Measurements from ENCODE around the gene ICOSLG.
"Not testable (repeated sequence)": the region's sequence is repeated elsewhere in the genome, so short reads cannot be mapped to it uniquely, and the experiment has no call there.

Gene ICOSLG

DNA sequence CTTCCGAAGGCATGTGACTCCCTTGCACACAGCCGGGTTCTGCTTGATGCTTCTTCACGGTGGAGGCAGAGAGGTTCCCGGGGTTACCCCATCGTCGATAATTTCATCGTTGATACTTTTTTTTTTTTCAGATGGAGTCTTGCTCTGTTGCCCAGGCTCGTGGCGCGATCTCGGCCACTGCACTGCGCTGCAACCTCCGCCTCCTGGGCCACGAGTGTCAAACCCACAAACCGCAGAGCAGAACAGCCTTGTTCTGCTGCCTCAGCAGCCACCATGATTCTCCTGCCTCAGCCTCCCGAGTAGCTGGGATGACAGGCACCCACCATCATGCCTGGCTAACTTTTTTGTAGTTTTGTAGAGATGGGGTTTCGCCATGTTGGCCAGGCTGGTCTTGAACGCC, 20.1 kb downstream of the ICOSLG start:
- DNase-seq = not testable (repeated sequence)

DNA sequence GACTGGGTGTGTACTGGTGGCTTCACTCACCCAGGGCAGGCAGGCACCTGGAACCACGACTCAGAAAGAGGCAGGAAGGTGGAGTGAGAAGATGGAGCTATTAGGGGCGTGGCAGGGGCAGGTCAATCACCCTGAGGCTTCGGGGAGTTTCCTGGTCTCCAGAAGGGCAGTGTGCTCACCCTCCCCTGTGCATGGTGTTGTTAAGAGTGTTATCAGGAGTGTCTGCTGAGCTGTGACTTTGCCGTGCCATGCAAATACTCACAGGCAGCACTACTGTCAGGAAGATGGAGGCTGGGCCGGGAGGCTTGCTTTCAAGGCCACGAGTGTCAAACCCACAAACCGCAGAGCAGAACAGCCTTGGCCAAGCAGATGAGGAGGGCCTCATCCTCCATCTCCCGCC, 22.3 kb downstream of the ICOSLG start:
- DNase-seq = not testable (repeated sequence)

DNA sequence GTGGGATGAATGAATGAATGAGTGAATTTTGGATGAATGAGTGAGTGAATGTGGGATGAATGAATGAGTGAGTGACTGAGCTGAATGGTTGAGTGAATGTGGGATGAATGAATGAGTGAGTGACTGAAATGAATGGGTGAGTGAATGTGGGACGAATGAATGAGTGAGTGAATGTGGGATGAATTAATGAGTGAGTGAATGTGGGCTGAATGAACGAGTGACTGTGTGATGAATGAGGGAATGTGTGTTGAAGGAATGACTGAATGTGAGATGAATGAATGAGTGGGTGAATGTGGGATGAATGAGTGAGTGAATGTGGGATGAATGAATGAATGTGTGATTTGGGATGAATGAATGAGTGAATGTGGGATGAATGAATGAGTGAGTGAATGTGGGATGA, 28.8 kb downstream of the ICOSLG start:
- not testable (repeated sequence) for DNase-seq

DNA sequence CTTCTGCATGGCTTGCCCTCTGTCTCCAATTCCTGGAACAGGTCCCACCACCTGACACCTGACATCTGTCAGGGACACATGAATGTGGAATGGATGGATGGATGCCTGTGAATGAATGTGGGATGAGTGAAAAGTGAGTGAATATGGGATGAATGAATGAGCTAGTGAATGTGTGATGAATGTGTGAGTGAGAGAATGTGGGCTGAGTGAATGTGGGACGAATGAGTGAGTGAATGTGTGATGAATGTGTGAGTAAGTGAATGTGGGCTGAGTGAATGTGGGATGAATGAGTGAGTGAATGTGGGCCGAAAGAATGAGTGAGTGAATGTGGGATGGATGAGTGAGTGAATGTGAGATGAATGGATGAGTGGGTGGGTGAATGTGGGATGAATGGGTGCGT, 29.2 kb downstream of the ICOSLG start:
- not testable (repeated sequence) for DNase-seq

- DNase-seq = not testable (repeated sequence)
Measured at GRCh38 chr21:44207860-44208646, 32.7 kb downstream of the ICOSLG start.

- DNase-seq = not testable (repeated sequence)
Measured at GRCh38 chr21:44206698-44207676, 33.8 kb downstream of the ICOSLG start.

- DNase-seq = not testable (repeated sequence)
Measured at GRCh38 chr21:44206187-44206586, 34.6 kb downstream of the ICOSLG start.

- not testable (repeated sequence) for DNase-seq
Measured at GRCh38 chr21:44202590-44203299, 38.0 kb downstream of the ICOSLG start.

GRCh38 chr21:44199997-44200396, 40.7 kb downstream of the ICOSLG start:
- not testable (repeated sequence) for DNase-seq

DNA sequence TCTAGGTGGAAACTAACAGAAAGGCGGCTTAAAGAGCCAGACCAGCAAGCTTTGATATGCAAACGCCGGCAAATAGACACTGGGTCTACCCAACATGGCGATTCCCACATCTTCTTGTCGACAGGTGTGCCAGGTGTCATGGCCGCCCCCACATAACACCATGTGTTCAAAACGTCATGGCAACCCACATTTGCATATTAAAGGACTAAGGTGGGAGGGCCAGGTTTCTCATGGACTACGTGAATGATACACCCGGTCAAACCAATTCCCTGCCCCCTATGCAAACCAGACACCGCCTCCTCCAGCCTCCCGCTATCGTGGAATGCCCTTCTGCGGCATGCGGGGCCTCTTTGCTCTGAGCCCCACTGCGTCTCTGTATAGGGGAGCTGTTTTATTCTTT, 41.3 kb downstream of the ICOSLG start:
- DNase-seq = no peak

GRCh38 chr21:44197156-44197516, 43.6 kb downstream of the ICOSLG start:
- not testable (repeated sequence) for DNase-seq

- DNase-seq = peak; percentile 66
Measured at GRCh38 chr21:44196212-44197155, 44.3 kb downstream of the ICOSLG start.

- DNase-seq = not testable (repeated sequence)
Measured at GRCh38 chr21:44194888-44195287, 45.9 kb downstream of the ICOSLG start.

GRCh38 chr21:44194451-44194850, 46.3 kb downstream of the ICOSLG start:
- not testable (repeated sequence) for DNase-seq

DNA sequence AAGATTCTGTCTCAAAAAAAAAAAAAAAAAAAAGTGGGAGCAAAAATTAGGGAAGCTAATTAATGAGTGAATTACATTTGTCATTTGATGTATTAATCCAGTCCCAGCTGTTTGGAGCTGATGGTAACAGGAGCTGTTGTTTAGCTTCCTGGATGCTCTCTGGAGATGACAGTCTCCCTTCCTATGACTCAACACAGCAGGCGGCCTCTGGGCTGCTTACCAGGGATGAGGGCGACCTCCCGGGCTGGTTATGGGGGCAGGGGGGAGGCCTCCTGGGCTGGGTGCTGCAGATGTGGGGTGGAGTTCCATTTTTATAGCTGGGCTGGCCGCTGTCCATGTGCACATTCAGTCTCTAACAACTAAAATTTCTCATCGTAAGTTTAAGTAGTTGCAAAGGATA, 47.6 kb downstream of the ICOSLG start:
- DNase-seq = not testable (repeated sequence)

DNA sequence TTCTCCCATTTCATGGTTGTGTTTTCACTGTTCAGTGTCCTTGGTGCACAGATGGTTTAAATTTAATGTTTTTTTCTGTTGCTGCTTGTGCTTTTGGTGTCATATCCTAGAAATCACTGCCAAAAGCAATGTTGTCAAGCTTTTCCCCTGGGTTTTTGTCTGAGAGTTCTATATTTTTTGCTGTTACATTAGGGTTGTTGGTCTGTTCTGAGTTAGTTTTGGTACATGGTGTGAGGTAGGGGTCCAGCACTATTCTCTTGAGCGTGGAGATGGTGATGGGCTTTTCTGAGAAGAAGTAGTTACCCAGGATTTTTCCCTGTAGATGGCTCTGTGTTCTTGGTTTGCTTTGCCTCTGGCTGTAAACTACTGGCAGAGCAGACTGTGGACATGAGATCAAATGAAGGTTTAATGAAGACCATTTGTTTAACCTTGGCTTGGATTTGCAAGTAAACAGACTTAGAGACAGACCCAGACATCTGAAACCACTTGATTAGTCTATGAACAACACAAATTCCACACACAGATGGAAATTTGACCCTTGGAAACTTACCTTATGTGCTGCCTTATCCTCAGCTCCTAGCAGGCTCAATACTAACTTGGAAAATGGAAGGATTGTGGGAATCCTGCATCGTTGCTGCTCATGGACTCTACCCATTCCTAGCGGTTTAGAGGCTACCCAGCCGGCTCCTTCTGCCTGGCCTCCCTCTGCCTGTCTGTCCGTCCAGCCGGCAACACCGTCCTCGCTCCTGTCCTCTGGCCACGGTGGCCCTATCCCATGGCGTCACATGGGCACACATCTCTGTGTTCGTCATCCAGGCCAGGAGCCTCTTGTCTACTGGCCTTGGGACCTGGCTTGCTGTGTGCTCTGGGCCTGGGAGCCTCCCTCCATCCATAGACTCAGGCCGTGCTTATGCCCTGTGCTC, 50.1 kb downstream of the ICOSLG start:
- DNase-seq = not testable (repeated sequence)

GRCh38 chr21:44184862-44185261, 55.9 kb downstream of the ICOSLG start:
- not testable (repeated sequence) for DNase-seq

- DNase-seq = not testable (repeated sequence)
Measured at GRCh38 chr21:44182202-44182601, 58.5 kb downstream of the ICOSLG start.

DNA sequence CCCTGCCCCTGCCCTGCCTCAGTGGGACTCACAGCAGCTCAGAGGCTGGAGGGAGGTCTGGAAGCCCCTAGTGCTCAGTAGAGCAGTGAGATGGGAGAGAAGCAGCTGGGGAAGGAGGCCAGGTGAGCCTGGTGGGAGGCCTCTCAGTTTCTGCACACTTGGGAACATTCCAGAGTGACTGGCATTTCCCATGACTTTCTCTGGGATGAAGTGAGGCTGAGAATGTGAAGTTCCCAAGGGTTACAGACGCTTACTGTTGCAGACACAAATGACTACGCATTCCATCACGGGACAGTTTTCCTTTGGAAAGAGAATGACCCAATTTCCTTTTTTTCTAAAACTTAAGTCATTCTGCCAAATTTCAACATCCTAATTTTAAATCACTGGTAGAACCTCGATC, 59.2 kb downstream of the ICOSLG start:
- DNase-seq = not testable (repeated sequence)

GRCh38 chr21:44176127-44176526, 64.6 kb downstream of the ICOSLG start:
- not testable (repeated sequence) for DNase-seq

- not testable (repeated sequence) for DNase-seq
Measured at GRCh38 chr21:44175189-44175588, 65.6 kb downstream of the ICOSLG start.

Measured in stimulated activated CD4-positive, alpha-beta T cell treated with anti-CD3 and anti-CD28 coated beads, Interleukin-4, amount 100 ng/mL, for 1 hour (primary cell).